ENCODE measurements around the gene SIVA1. TPM values are rescaled to one million over a fixed set of nuclear protein-coding genes. Genes with fewer than 3 reads are reported as not detected.

SIVA1 gene
- total RNA-seq, 4 donors from 2014 or later, result 228 to 357 (median 264) TPM

DNA sequence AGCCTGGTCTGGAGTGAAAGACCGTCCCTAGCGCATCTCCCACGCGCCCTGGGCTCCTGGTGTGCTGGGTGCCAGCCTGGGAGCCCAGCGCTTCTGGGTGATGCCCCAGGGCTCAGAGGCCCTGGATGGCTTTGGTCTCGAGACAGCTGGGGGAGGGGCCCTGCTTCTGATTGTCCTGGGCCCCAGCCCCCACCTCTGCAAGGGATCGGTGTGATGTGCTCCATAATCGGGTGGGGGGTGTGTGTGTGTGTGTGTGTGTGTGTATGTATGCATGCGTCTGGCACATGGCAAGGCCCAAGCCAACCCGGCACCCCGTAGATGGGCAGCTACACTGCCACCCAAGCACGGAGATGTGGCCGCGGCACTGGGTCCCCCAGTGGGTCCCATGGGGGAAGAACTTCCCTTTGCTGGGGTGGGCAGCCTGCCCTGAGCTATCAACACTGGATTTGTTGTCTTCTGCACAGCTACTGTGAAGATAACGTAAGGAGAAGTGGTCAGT lies 51.0 kb downstream of the SIVA1 start:
- no peak for DNase-seq
- Histone ChIP-seq H3K27ac (no peak overlapping the region), H3K4me1 (peaks cover 21 to 31% of the 10 kb centered on the region in 2 donors), H3K27me3 (no peaks in the 10 kb centered on the region), H3K9me3 (no peaks in the 10 kb centered on the region), H3K4me3 (no peak overlapping the region), H3K36me3 (no peaks in the 10 kb centered on the region)
- TF ChIP-seq, protein P1, sequence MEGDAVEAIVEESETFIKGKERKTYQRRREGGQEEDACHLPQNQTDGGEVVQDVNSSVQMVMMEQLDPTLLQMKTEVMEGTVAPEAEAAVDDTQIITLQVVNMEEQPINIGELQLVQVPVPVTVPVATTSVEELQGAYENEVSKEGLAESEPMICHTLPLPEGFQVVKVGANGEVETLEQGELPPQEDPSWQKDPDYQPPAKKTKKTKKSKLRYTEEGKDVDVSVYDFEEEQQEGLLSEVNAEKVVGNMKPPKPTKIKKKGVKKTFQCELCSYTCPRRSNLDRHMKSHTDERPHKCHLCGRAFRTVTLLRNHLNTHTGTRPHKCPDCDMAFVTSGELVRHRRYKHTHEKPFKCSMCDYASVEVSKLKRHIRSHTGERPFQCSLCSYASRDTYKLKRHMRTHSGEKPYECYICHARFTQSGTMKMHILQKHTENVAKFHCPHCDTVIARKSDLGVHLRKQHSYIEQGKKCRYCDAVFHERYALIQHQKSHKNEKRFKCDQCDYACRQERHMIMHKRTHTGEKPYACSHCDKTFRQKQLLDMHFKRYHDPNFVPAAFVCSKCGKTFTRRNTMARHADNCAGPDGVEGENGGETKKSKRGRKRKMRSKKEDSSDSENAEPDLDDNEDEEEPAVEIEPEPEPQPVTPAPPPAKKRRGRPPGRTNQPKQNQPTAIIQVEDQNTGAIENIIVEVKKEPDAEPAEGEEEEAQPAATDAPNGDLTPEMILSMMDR (IDR thresholded peaks at IDR 0.05 in 4 of 5, conservative IDR thresholded peaks at IDR 0.05 in 1 of 5), result no peak
- TF ChIP-seq POLR2A (IDR thresholded peaks at IDR 0.05), result no peak
- in situ Hi-C loops (cut with MboI; ENCODE audit: low sequenced_read_pairs in 4 of 4), result no loop called here
- intact Hi-C loops (cut with DNase I; ENCODE audit: low total_unique reads), result no loop called here
- ATAC-seq, result no peak

DNA sequence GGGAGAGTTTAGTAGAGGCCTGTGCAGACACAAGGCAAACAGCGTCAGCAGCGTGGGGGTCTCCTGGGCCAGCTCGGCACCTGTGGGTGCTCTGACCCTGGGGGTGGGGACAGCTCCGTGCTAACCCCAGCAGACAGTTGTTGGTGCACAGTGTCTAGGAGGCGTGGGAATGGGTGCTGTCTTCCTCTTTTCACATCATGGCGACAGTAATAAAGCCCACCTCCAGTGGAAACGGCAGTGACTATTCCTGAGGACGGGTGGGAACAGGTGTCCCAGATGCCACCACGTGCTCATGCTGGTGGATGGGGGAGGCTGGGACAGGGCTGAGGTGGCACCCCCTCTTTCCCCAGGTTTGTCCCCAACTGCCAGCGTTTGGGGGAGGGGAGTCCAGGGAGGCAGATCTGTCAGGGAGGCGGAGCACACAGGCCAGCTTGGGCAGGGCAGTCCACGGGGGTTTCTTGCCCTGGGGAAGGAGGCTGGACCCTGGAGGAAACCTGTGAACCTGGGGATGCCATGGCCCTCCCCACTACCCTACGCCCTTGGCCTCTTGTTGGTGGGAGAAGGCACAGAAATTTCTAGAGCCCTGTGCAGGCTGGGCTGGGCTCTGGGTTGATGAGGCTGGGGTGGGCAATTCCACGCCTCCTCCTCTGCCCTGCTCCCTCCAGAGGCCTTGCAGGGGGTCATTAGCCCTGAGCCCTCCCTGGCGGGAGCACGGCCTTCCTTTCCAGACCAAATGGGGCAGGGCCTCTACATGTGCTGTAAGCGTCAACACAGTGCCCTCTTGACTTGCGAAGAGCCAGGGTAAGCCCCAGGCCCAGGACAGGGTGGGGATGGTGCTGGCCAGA lies 51.8 kb downstream of the SIVA1 start:
- Histone ChIP-seq H3K4me3 (no peak overlapping the region), H3K36me3 (no peaks in the 10 kb centered on the region), H3K27me3 (no peaks in the 10 kb centered on the region), H3K27ac (no peak overlapping the region), H3K4me1 (peaks cover 20 to 31% of the 10 kb centered on the region in 2 donors), H3K9me3 (no peaks in the 10 kb centered on the region)
- in situ Hi-C loops (cut with MboI; ENCODE audit: low sequenced_read_pairs in 4 of 4) (no loop called here), intact Hi-C loops (cut with DNase I; ENCODE audit: low total_unique reads) (no loop called here)
- ATAC-seq (no peak), DNase-seq (no peak)
- TF ChIP-seq, protein P1 (IDR thresholded peaks at IDR 0.05 in 4 of 5, conservative IDR thresholded peaks at IDR 0.05 in 1 of 5), result no peak
- no peak for TF ChIP-seq POLR2A (IDR thresholded peaks at IDR 0.05)

DNA sequence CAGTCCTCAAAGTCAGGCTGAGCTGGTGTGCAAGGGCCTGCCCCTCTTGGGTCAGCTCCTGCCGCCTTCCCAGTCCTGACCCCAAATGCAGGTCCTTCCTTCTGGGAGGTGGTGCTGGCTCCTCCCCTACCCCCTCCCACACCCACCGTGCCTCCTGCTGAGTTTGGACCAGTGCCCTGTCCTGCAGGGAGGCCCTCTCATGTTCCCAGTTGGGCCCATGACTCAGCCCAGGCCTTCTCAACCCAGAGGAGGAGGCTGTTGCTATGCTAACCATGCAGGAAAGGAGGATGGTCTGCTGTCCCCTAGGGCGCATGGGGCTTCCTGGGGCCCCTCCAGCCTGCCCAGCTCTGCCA lies 52.4 kb downstream of the SIVA1 start:
- H3K27ac ChIP-seq, result peak overlapping the region in 1 of 4 donors; percentile 33
- intact Hi-C loops (cut with DNase I; ENCODE audit: low total_unique reads) (no loop called here), in situ Hi-C loops (cut with MboI; ENCODE audit: low sequenced_read_pairs in 4 of 4) (no loop called here)

DNA sequence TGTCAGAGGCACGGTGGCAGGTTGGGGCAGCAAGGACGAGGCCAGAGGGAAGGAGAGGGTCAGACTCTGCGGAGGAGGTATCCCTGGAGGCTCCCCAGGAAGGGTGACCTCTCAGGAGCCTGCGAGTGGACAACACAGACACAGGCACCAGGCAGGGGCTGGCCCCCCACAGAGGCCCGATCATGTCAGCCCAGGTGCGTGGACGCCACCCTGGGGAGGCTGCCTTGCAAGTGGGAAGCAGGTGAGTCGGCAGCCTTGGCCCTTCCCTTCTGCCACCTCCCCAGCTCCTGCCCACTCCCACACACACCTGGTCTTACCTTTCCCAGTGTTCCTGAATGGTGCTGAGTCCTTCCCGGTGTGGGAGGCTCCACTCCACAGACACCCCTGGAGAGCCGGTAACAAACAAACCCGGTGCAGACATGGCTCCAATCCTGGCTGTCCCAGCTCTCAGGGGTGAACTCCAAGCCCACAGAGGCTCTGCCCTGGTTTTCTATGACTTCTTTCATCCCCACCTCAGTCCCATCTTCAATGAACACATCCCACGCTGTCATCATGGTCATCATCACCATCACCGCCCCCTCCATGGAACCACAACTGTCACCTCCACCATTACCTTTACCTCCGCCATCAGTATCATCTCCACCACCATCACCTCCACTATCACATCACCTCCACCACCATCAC lies 53.1 kb downstream of the SIVA1 start:
- Histone ChIP-seq H3K27ac (peak overlapping the region in 1 of 4 donors; percentile 33), H3K4me3 (no peak overlapping the region), H3K9me3 (no peaks in the 10 kb centered on the region), H3K27me3 (no peaks in the 10 kb centered on the region), H3K4me1 (peaks cover 17 to 30% of the 10 kb centered on the region in 2 donors), H3K36me3 (no peaks in the 10 kb centered on the region)
- intact Hi-C loops (cut with DNase I; ENCODE audit: low total_unique reads) (no loop called here), in situ Hi-C loops (cut with MboI; ENCODE audit: low sequenced_read_pairs in 4 of 4) (no loop called here)
- TF ChIP-seq, protein P1 (IDR thresholded peaks at IDR 0.05 in 4 of 5, conservative IDR thresholded peaks at IDR 0.05 in 1 of 5), result no peak
- TF ChIP-seq POLR2A (IDR thresholded peaks at IDR 0.05), result no peak
- DNase-seq (no peak), ATAC-seq (no peak)

More for the DNA sequence above, 52.4 kb downstream of the SIVA1 start:
- peak in 1 of 2 donors; percentile 67 for DNase-seq
- H3K4me1 ChIP-seq, result peaks cover 17 to 31% of the 10 kb centered on the region in 2 donors
- no peaks in the 10 kb centered on the region for H3K9me3 ChIP-seq
- no peak overlapping the region for H3K4me3 ChIP-seq
- TF ChIP-seq, protein P1 (IDR thresholded peaks at IDR 0.05 in 4 of 5, conservative IDR thresholded peaks at IDR 0.05 in 1 of 5), result no peak
- TF ChIP-seq POLR2A (IDR thresholded peaks at IDR 0.05), result no peak
- ATAC-seq, result peak in 1 of 2 donors; percentile 37
- no peaks in the 10 kb centered on the region for H3K27me3 ChIP-seq
- H3K36me3 ChIP-seq, result no peaks in the 10 kb centered on the region
